ENCODE results near the gene ARHGEF17.

Gene ARHGEF17

DNA sequence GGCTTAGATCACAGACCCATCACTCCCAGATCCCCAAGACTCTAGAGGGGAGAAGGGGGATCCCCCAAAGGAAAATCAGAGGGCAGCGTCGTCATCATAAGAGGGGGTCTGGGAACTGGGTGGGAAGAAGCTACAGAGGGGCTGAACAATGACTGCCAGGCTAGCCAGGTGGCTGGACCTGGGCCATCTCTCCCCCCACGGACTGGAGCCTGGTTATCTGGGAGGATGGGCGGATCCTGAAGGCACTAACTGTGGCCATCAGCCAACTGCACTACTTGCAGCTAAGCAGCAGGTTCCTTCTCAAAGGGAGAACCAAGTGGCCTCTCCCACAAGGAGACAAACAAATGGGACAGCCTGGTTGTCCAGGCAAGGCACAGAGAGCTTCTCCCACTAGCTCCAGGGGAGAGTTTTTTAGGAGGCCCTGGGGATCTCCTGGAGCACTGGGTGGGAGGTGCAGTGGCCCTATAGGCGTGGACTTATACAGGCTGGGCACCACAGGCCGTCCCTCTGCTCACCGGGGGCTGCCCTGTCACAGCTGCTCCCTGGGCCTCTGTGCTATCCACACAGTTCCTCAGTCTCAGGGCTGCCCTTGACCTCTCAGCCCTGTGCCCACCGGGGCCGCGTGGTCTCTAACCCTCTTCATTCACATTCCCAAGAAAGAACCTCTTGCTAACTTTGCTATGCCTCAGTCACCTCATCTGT is 20.5 kb upstream of the ARHGEF17 start:
- no peak overlapping the region for H3K4me3 ChIP-seq (ENCODE audit: low read length)
- H3K36me3 ChIP-seq (ENCODE audit: control insufficient read depth, low read depth, low read length), result no peaks in the 10 kb centered on the region
- H3K4me1 ChIP-seq (ENCODE audit: control insufficient read depth, low read depth, low read length), result no peaks in the 10 kb centered on the region
- H3K9ac ChIP-seq (ENCODE audit: low read length), result no peak overlapping the region
- no peaks in the 10 kb centered on the region for H3K27me3 ChIP-seq (ENCODE audit: control insufficient read depth, insufficient read depth, low read length)
- no peaks in the 10 kb centered on the region for H3K9me3 ChIP-seq (ENCODE audit: control insufficient read depth, low read depth, low read length)
- no peak overlapping the region for H3K27ac ChIP-seq (ENCODE audit: low read length)

DNA sequence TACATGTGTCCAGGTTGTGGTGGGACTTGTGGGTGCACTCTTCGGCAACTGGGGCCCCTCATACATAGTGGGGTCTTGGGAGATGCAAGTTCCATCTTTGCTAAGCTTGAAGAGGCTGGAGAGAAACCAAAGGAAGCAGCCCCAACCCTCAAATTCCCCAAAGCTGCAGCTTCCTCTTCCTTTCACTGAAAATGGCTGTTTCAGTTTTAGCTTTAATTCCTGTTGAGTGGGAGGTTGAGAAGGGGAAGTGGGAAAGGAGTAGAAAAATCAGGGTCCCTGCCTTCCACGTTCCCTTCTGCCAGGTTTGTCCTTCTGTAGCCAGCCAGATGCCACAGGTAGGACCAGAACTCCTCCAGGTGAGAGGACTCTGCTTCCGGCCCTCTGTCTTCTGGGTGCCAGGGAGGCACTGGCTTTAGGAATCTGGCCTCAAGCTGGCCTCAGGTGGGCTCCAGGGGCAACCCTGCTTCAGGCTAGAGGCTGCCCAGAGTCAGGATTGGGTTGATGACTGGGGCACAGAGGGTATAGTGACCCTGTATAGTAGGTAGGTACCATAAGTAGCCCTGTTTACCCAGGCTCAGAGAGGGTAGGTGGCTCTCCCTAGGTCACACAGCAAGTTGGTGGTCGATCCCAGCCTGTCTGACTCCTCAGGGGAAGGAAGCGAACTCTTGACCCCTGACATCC is 19.7 kb upstream of the ARHGEF17 start:
- H3K9me3 ChIP-seq (ENCODE audit: control insufficient read depth, low read depth, low read length), result no peaks in the 10 kb centered on the region
- H3K27me3 ChIP-seq (ENCODE audit: control insufficient read depth, insufficient read depth, low read length), result no peaks in the 10 kb centered on the region
- H3K9ac ChIP-seq (ENCODE audit: low read length), result no peak overlapping the region
- no peaks in the 10 kb centered on the region for H3K36me3 ChIP-seq (ENCODE audit: control insufficient read depth, low read depth, low read length)
- no peak overlapping the region for H3K4me3 ChIP-seq (ENCODE audit: low read length)
- H3K4me1 ChIP-seq (ENCODE audit: control insufficient read depth, low read depth, low read length), result no peaks in the 10 kb centered on the region
- H3K27ac ChIP-seq (ENCODE audit: low read length), result no peak overlapping the region

DNA sequence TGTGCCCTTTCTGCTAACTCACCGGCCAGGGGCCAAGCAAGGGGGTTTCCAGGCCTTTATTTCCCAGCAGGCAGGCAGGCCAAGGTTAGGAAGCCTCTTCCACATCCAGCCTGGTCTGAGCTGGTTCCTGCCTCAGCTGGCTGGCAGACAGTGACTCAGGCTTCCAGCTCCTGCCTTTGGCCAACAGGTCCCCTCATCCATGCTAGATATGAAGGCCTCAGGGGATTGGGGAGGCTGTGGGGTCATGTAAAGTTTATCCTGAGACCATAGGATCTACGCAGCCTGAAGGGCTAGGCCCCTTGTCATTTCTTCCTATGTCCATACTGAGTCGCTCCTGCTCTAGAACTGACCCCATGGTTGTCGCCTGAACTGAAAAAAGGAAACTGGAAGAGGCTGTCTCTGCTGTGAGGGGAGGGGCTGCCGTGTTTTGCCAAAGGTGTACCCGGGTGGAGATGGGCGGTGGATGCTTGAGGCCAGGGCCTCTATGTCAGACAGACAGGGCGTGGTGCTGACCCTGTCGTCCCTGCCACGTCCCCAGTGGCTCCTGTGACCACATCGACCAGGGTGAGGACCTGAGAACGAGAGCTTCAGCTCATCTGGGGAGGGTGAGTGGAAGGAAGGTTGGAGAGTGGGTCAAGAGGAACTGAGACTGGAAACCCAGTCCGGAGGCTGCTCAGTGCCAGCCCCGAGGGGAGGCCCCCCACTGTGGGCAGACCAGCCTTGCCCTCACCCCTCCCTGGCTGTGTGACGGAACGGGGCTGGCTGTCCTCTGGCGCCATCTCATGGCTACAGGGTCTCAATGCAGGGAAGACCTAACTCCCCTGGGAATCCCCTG is 19.0 kb upstream of the ARHGEF17 start:
- H3K36me3 ChIP-seq (ENCODE audit: control insufficient read depth, low read depth, low read length), result no peaks in the 10 kb centered on the region
- no peak overlapping the region for H3K4me3 ChIP-seq (ENCODE audit: low read length)
- no peak overlapping the region for H3K27ac ChIP-seq (ENCODE audit: low read length)
- H3K9me3 ChIP-seq (ENCODE audit: control insufficient read depth, low read depth, low read length), result no peaks in the 10 kb centered on the region
- no peak overlapping the region for H3K9ac ChIP-seq (ENCODE audit: low read length)
- H3K4me1 ChIP-seq (ENCODE audit: control insufficient read depth, low read depth, low read length), result no peaks in the 10 kb centered on the region
- no peaks in the 10 kb centered on the region for H3K27me3 ChIP-seq (ENCODE audit: control insufficient read depth, insufficient read depth, low read length)

DNA sequence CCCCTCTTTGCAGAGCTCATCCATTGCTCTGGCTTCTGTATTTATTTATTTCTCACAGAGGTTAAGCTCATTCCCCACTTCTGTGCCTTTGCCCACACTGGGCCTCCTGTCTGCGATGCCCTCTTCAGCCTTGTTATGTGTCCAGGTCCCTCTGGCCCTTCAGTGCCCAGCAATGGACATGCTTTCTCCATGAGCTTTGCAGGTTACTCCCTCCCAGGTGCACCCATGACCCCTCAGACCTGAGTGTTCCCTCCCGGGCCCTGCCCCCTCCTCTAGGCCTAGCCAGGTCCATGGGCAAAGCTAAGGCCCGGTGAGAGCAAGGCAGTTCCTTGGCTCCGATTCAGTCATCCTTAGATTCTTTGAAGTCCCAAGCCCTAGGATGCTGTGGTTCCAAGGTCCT is 17.5 kb upstream of the ARHGEF17 start:
- Histone ChIP-seq H3K9ac (ENCODE audit: low read length) (no peak overlapping the region), H3K27me3 (ENCODE audit: control insufficient read depth, insufficient read depth, low read length) (no peaks in the 10 kb centered on the region), H3K27ac (ENCODE audit: low read length) (no peak overlapping the region), H3K36me3 (ENCODE audit: control insufficient read depth, low read depth, low read length) (no peaks in the 10 kb centered on the region), H3K4me1 (ENCODE audit: control insufficient read depth, low read depth, low read length) (peaks cover 4% of the 10 kb centered on the region), H3K9me3 (ENCODE audit: control insufficient read depth, low read depth, low read length) (no peaks in the 10 kb centered on the region), H3K4me3 (ENCODE audit: low read length) (no peak overlapping the region)

DNA sequence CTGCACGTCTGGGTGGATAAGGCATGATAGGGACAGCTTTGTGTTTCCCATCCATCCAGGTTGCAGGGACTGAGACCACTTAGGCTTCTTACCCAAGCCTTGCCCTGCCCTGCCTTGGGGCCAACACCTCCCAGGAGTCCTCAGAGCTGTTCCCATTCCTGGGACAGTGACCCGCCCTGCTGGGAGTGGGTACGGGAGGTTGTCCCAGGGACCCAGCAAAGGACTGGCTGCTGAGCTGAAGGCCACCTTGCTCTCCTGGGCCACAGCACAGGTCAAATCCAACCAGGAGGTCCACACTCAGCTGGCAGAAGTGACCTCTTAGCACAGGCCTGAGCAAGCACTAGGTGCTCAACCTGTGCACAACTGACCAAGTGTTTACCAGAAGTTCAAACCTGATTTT is 16.9 kb upstream of the ARHGEF17 start:
- no peak overlapping the region for H3K27ac ChIP-seq (ENCODE audit: low read length)
- peaks cover 4% of the 10 kb centered on the region for H3K4me1 ChIP-seq (ENCODE audit: control insufficient read depth, low read depth, low read length)
- no peaks in the 10 kb centered on the region for H3K36me3 ChIP-seq (ENCODE audit: control insufficient read depth, low read depth, low read length)
- no peaks in the 10 kb centered on the region for H3K9me3 ChIP-seq (ENCODE audit: control insufficient read depth, low read depth, low read length)
- no peak overlapping the region for H3K9ac ChIP-seq (ENCODE audit: low read length)
- H3K27me3 ChIP-seq (ENCODE audit: control insufficient read depth, insufficient read depth, low read length), result no peaks in the 10 kb centered on the region
- H3K4me3 ChIP-seq (ENCODE audit: low read length), result no peak overlapping the region

DNA sequence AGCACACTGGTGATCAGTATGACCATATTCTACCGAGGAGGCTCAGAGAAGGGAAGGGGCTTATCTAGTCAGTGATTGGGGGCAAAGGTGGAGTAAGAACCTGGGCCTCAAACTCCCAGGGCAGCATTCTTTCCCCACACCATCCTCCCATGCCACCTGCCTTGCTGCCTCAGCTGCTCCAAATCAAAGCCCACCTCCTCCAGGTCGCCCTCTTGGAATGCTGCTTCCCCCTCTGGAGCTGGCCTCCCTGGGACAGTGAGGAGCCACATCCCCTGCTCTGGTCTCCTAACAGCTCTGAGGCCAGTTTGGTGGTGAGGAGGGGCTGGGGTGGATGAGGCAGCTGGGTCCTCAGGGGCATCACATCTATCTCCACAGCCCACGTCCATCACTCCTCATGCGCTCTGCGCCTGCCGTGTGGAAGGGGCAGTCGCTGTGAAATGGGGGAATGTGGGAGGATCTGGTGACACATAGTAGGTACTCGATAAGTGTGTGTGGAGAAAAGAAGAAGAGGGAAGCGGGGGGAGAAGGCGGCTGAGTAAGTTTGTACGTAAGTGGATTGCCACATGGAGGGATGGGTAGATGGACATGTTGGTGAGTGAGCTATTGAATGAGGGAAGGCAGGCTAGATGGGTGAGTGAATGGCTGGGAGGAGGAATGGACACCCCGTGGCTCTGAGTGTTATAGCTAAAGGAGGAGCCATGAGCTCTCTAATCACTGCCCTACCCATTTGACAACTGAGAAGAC is 16.1 kb upstream of the ARHGEF17 start:
- Histone ChIP-seq H3K36me3 (ENCODE audit: control insufficient read depth, low read depth, low read length) (no peaks in the 10 kb centered on the region), H3K4me3 (ENCODE audit: low read length) (no peak overlapping the region), H3K9me3 (ENCODE audit: control insufficient read depth, low read depth, low read length) (no peaks in the 10 kb centered on the region), H3K27me3 (ENCODE audit: control insufficient read depth, insufficient read depth, low read length) (no peaks in the 10 kb centered on the region), H3K4me1 (ENCODE audit: control insufficient read depth, low read depth, low read length) (peaks cover 4% of the 10 kb centered on the region), H3K9ac (ENCODE audit: low read length) (no peak overlapping the region), H3K27ac (ENCODE audit: low read length) (no peak overlapping the region)

DNA sequence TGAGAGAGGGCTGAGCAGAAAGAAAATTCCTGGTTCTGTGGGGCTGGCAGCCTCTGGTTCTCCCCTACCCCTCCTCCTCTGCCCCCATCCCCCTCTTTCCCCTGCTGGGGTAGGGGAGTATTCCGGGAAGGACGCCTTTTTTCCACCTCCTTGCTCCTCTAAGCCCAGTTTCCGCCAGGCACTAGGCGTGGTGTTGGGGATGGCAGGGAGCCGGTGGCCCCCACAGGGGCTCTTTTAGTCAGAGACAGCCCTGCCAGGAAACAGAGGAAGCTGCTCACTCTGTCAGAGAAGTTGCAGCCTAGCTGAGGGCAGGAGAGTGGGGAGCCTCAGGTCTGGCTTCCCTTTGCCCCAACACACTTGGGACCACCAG is 15.6 kb upstream of the ARHGEF17 start:
- H3K27ac ChIP-seq (ENCODE audit: low read length), result no peak overlapping the region
- no peaks in the 10 kb centered on the region for H3K36me3 ChIP-seq (ENCODE audit: control insufficient read depth, low read depth, low read length)
- no peaks in the 10 kb centered on the region for H3K9me3 ChIP-seq (ENCODE audit: control insufficient read depth, low read depth, low read length)
- H3K4me1 ChIP-seq (ENCODE audit: control insufficient read depth, low read depth, low read length), result peaks cover 4% of the 10 kb centered on the region
- H3K4me3 ChIP-seq (ENCODE audit: low read length), result no peak overlapping the region
- no peaks in the 10 kb centered on the region for H3K27me3 ChIP-seq (ENCODE audit: control insufficient read depth, insufficient read depth, low read length)
- no peak overlapping the region for H3K9ac ChIP-seq (ENCODE audit: low read length)

DNA sequence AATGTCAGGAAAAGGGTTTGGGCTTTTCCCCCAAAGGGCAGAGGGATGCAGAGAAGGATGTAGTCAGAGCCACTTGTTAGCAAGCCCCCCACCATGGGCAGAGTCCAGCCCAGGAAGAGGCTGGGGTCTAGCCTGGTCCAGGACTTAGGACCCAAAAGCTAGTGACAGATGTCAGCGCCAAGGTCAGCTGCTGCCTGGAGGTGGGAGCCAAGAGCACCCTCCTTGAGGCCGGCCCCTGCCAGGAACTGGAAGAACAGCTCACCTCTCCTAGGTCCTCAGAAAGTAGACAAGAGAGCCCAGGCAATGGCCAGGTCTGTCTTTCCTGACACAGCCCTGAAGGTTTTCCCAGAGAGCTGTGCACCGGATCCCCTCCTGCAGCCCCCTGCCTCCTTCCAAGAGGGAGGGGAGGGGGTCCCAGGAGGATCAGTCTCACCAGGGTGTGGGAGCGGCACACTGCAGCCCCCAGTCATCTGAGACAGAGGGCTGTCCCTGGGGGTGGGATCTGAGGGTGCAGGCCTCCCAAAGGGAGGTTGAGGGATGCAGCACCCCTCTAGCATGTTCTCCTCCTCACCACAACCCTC is 14.6 kb upstream of the ARHGEF17 start:
- Histone ChIP-seq H3K27me3 (ENCODE audit: control insufficient read depth, insufficient read depth, low read length) (no peaks in the 10 kb centered on the region), H3K27ac (ENCODE audit: low read length) (no peak overlapping the region), H3K4me3 (ENCODE audit: low read length) (no peak overlapping the region), H3K9ac (ENCODE audit: low read length) (no peak overlapping the region), H3K36me3 (ENCODE audit: control insufficient read depth, low read depth, low read length) (no peaks in the 10 kb centered on the region), H3K4me1 (ENCODE audit: control insufficient read depth, low read depth, low read length) (peaks cover 4% of the 10 kb centered on the region), H3K9me3 (ENCODE audit: control insufficient read depth, low read depth, low read length) (no peaks in the 10 kb centered on the region)

DNA sequence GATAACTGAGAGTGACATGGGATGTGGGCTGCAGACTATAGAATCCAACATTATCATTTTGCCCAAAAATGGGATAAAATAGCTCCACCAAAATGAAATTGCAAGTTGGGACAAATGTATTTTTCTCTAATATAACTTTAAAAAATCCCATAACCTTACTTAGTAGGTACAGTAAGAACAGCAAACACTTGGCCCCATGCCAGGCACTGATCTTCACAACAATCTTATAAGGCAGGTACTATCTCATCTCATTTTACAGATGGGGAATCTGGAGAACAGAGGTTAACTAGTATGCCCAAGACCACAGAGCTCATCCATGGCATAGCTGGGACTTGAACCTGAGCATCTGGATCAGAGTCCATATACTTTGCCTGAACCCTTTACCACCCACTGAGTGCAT is 13.5 kb upstream of the ARHGEF17 start:
- Histone ChIP-seq H3K9ac (ENCODE audit: low read length) (no peak overlapping the region), H3K27ac (ENCODE audit: low read length) (no peak overlapping the region), H3K27me3 (ENCODE audit: control insufficient read depth, insufficient read depth, low read length) (no peaks in the 10 kb centered on the region), H3K4me3 (ENCODE audit: low read length) (no peak overlapping the region), H3K36me3 (ENCODE audit: control insufficient read depth, low read depth, low read length) (no peaks in the 10 kb centered on the region), H3K9me3 (ENCODE audit: control insufficient read depth, low read depth, low read length) (no peaks in the 10 kb centered on the region), H3K4me1 (ENCODE audit: control insufficient read depth, low read depth, low read length) (peaks cover 4% of the 10 kb centered on the region)

DNA sequence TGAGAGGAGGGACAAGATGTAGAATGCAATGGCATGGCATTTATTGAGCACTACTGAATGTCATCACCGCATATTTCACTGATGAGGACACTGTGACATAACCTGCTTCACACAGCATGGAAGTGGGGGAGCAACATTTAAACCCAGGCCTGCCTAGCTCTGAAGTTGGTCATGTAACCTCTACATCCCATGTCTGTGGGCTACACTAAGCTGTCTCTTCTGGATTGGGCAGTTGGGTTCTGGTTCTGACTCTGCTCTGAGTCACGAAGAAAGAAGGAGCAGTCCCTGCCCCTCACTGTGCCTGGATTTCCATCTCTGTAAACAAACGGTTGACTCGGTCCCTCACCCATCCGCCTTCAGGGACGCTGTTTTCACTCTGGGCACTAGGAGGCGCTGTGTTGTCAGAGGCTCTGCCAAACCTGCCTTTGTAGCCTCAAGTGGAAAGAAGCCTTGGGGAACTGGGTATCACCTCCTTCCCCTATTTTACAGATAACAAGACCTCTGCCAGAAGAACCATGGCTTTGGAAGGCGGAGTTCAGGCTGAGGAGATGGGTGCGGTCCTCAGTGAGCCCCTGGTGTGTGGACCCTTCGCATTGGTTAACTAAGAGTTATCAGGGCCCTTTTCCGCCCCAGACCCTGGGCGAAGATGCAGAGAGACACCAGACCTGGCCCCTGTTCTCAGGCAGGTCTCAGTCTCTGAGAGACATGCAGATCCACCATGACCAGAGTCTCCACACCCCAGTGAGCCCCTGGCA is 12.7 kb upstream of the ARHGEF17 start:
- no peaks in the 10 kb centered on the region for H3K27me3 ChIP-seq (ENCODE audit: control insufficient read depth, insufficient read depth, low read length)
- H3K4me3 ChIP-seq (ENCODE audit: low read length), result no peak overlapping the region
- peaks cover 4% of the 10 kb centered on the region for H3K4me1 ChIP-seq (ENCODE audit: control insufficient read depth, low read depth, low read length)
- no peak overlapping the region for H3K27ac ChIP-seq (ENCODE audit: low read length)
- no peaks in the 10 kb centered on the region for H3K36me3 ChIP-seq (ENCODE audit: control insufficient read depth, low read depth, low read length)
- H3K9ac ChIP-seq (ENCODE audit: low read length), result no peak overlapping the region
- no peaks in the 10 kb centered on the region for H3K9me3 ChIP-seq (ENCODE audit: control insufficient read depth, low read depth, low read length)
